ENCODE measurements around the gene SYT8. TPM values are rescaled to one million over a fixed set of nuclear protein-coding genes. Genes with fewer than 3 reads are reported as not detected.

Gene SYT8
- total RNA-seq, 1 experiment from 2014 or later, result not detected

DNA sequence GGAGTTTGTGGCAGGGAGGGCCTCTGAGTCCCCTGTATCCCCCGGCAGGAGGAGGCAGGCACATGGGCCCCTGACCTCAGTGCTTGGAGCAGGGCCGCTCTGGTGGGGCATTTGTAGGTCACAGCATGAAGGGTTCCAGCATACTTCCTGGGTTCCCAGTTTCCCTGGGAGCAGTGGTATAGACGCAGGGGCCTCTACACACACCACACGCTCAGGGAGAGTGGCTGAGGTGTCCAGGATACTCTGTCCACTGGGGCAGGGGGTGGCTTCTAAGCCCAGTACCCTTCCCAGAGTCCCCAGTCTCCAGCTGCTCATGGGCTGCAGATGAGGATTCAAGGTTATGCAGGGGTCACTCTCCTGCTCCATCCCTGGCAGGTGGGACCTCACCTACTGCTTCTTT, 24.2 kb downstream of the SYT8 start:
- Histone ChIP-seq H3K4me1 (ENCODE audit: insufficient read depth, low read length) (peaks cover 3% of the 10 kb centered on the region; the same call in 1 of the 2 replicates), H3K18ac (ENCODE audit: insufficient read length, low read depth, low read length) (no peak overlapping the region), H3K79me2 (ENCODE audit: insufficient read depth, low read length) (no peaks in the 10 kb centered on the region), H3K56ac (ENCODE audit: insufficient read length, low read depth, low read length) (no peak overlapping the region), H3K4me2 (ENCODE audit: insufficient read depth, insufficient read length, low read length) (no peak overlapping the region), H2BK20ac (ENCODE audit: low read depth, low read length, poor library complexity, severe bottlenecking) (no peak overlapping the region), H4K91ac (ENCODE audit: insufficient read length, low read depth, low read length) (no peak overlapping the region), H4K8ac (replicated peaks; ENCODE audit: insufficient read length, low read depth, low read length) (no peak overlapping the region), H4K5ac (ENCODE audit: insufficient read length, low read depth, low read length) (no peak overlapping the region), H2BK5ac (ENCODE audit: insufficient read length, low read length) (no peak overlapping the region), H3K27me3 (ENCODE audit: insufficient read depth, low read length) (no peaks in the 10 kb centered on the region), H2AFZ (ENCODE audit: low read length) (no peak overlapping the region), H4K20me1 (ENCODE audit: control insufficient read depth, insufficient read depth, insufficient read length) (no peaks in the 10 kb centered on the region), H2BK15ac (ENCODE audit: low read depth, low read length) (no peak overlapping the region), H2BK120ac (ENCODE audit: low read depth, low read length, poor library complexity, severe bottlenecking) (no peak overlapping the region), H3K9me3 (ENCODE audit: control insufficient read depth, low read depth, low read length) (no peaks in the 10 kb centered on the region), H2BK12ac (ENCODE audit: insufficient read length, low read depth, low read length) (no peak overlapping the region), H3K14ac (ENCODE audit: insufficient read depth, low read length) (no peak overlapping the region), H2AK5ac (ENCODE audit: insufficient read length, low read length) (no peak overlapping the region), H3K4ac (ENCODE audit: low read depth, low read length) (no peak overlapping the region), H3T11ph (ENCODE audit: low read length) (no peak overlapping the region), H3K79me1 (ENCODE audit: insufficient read depth, low read depth, low read length, poor library complexity, severe bottlenecking) (no peaks in the 10 kb centered on the region), H3K27ac (ENCODE audit: insufficient read length, low read depth, low read length) (no peak overlapping the region), H3K9ac (ENCODE audit: extremely low read depth, insufficient read length, low read length) (no peak overlapping the region), H3K23ac (ENCODE audit: insufficient read length, low read depth, low read length) (no peak overlapping the region), H3K23me2 (ENCODE audit: insufficient read length, low read depth, low read length, poor library complexity, severe bottlenecking) (no peaks in the 10 kb centered on the region)
- H3K4me3 Mint-ChIP-seq, result no peak overlapping the region
- peaks cover 4 to 6% of the 10 kb centered on the region in 2 experiments; a peak in 2 of 4 replicates for H3K4me1 Mint-ChIP-seq
- H3K9me3 Mint-ChIP-seq, result no peaks in the 10 kb centered on the region
- no peaks in the 10 kb centered on the region for H3K36me3 Mint-ChIP-seq (ENCODE audit: insufficient read depth in 1 of 3, low read depth in 3 of 3)
- TF ChIP-seq CTCF (conservative IDR thresholded peaks at IDR 0.05), result no peak
- H3K27me3 Mint-ChIP-seq (ENCODE audit: low read depth), result peaks cover 8% of the 10 kb centered on the region
- no peak overlapping the region; a peak in 2 of 7 replicates for H3K27ac Mint-ChIP-seq
- DNase-seq, result no peak
- no CpG with 5 or more reads among the region's 4 CpGs for WGBS (ENCODE audit: extremely low coverage, insufficient read length, low lambda C conversion rate)

All from H9 (cell line).